ENCODE results near the gene LTA4H.

GRCh38 chr12:96015672-96016071 lies 19.7 kb downstream of the LTA4H start:
- TF ChIP-seq CTCF (IDR thresholded peaks at IDR 0.05) = peak in 3 of 4 experiments; percentile 10 to 41 (median 23)
- no peak for TF ChIP-seq POLR2AphosphoS5 (IDR thresholded peaks at IDR 0.05)

Data from gastroesophageal sphincter (tissue), 3 donors.